ENCODE data around the gene RAD51B.

GRCh38 chr14:68696266-68696665 lies 876.7 kb downstream of the RAD51B start:
- TF ChIP-seq SRSF7 (optimal IDR thresholded peaks at IDR 0.05; ENCODE audit: low read depth, low read length) (no peak), TFE3 (CRISPR knock-in tag; IDR thresholded peaks at IDR 0.05) (no peak), ZBTB7A (IDR thresholded peaks at IDR 0.05; ENCODE audit: borderline replicate concordance, control insufficient read depth, low read depth, low read length) (no peak), RBM22 (IDR thresholded peaks at IDR 0.05; ENCODE audit: low read depth, low read length, poor library complexity, severe bottlenecking) (no peak), FOXJ3 (CRISPR knock-in tag; IDR thresholded peaks at IDR 0.05) (no peak), ZBTB43 (CRISPR knock-in tag; IDR thresholded peaks at IDR 0.05) (no peak), ZNF239 (CRISPR knock-in tag; IDR thresholded peaks at IDR 0.05) (no peak), ZNF274 (IDR thresholded peaks at IDR 0.05; ENCODE audit: borderline replicate concordance, low read depth, low read length) (no peak), BHLHE40 (IDR thresholded peaks at IDR 0.05; ENCODE audit: low read length) (no peak), CTCF (IDR thresholded peaks at IDR 0.05 in 2 of 3, conservative IDR thresholded peaks at IDR 0.05 in 1 of 3; ENCODE audit: insufficient read depth in 2 of 3, low read depth in 1 of 3, low read length in 3 of 3) (no peak), ARID2 (IDR thresholded peaks at IDR 0.05) (no peak)

Measured in K562 (cell line).